Measurements from ENCODE around the gene ARHGAP25. TPM values are rescaled to one million over a fixed set of nuclear protein-coding genes. Genes with fewer than 3 reads are reported as not detected.

Gene ARHGAP25
- total and polyA plus RNA-seq, 2 experiments from 2014 or later, result 1.9 to 2.0 TPM

- Mint-ChIP-seq H3K4me1 (peaks cover 21% of the 10 kb centered on the region), H3K4me3 (no peak overlapping the region), H3K9me3 (no peaks in the 10 kb centered on the region), H3K27me3 (ENCODE audit: insufficient read depth, low read depth, poor library complexity) (peaks cover 2% of the 10 kb centered on the region), H3K36me3 (ENCODE audit: low read depth) (no peaks in the 10 kb centered on the region), H3K27ac (no peak overlapping the region)
- Histone ChIP-seq H3K36me3 (ENCODE audit: insufficient read depth) (no peaks in the 10 kb centered on the region), H3K27ac (ENCODE audit: low read depth) (no peak overlapping the region), H3K4me2 (no peak overlapping the region), H3K79me2 (replicated peaks; ENCODE audit: insufficient read depth) (no peaks in the 10 kb centered on the region), H3K4me3 (no peak overlapping the region), H3K9me2 (ENCODE audit: insufficient read depth) (peaks cover 5% of the 10 kb centered on the region; the same call in 1 of the 2 replicates), H3K4me1 (ENCODE audit: insufficient read depth) (peaks cover 16% of the 10 kb centered on the region), H3F3A (replicated peaks; ENCODE audit: low read depth) (no peaks in the 10 kb centered on the region), H2AFZ (no peak overlapping the region), H4K20me1 (replicated peaks; ENCODE audit: insufficient read depth) (no peaks in the 10 kb centered on the region), H3K27me3 (ENCODE audit: insufficient read depth) (no peaks in the 10 kb centered on the region)
- TF ChIP-seq JUNB (IDR thresholded peaks at IDR 0.05; ENCODE audit: unreplicated experiment), result no peak
- TF ChIP-seq POLR2AphosphoS5 (IDR thresholded peaks at IDR 0.05; ENCODE audit: low read depth), result no peak
- TF ChIP-seq CREB1 (CRISPR knock-in tag; IDR thresholded peaks at IDR 0.05; ENCODE audit: low read depth), result no peak
- no peak for TF ChIP-seq ZNF462 (CRISPR knock-in tag; IDR thresholded peaks at IDR 0.05)
- TF ChIP-seq ETS1 (IDR thresholded peaks at IDR 0.05), result no peak
- TF ChIP-seq EZH2 (IDR thresholded peaks at IDR 0.05; ENCODE audit: low read depth, unreplicated experiment), result no peak
- no peak for TF ChIP-seq CTCF (conservative IDR thresholded peaks at IDR 0.05; ENCODE audit: low read depth in 2 of 2)
- no peak for TF ChIP-seq ZNF114 (CRISPR knock-in tag; IDR thresholded peaks at IDR 0.05)
- TF ChIP-seq EZH2phosphoT487 (IDR thresholded peaks at IDR 0.05; ENCODE audit: unreplicated experiment), result no peak
- no peak for TF ChIP-seq REST (IDR thresholded peaks at IDR 0.05; ENCODE audit: unreplicated experiment)
- no peak for TF ChIP-seq STAT1 (IDR thresholded peaks at IDR 0.05; ENCODE audit: unreplicated experiment)
- TF ChIP-seq NANOG (IDR thresholded peaks at IDR 0.05; ENCODE audit: borderline replicate concordance), result no peak
- no peak for TF ChIP-seq ZNF331 (CRISPR knock-in tag; IDR thresholded peaks at IDR 0.05; ENCODE audit: low read depth)
- no peak for ATAC-seq
- DNase-seq (ENCODE audit: low spot score), result no peak
These were observed 5.2 kb downstream of the ARHGAP25 start for GRCh38 chr2:68739595-68740399.
